Measurements from ENCODE around the gene CNOT1. TPM values are rescaled to one million over a fixed set of nuclear protein-coding genes. Genes with fewer than 3 reads are reported as not detected.

Gene CNOT1
- total RNA-seq, 4 donors from 2014 or later, result 69.4 to 173 (median 151) TPM

DNA sequence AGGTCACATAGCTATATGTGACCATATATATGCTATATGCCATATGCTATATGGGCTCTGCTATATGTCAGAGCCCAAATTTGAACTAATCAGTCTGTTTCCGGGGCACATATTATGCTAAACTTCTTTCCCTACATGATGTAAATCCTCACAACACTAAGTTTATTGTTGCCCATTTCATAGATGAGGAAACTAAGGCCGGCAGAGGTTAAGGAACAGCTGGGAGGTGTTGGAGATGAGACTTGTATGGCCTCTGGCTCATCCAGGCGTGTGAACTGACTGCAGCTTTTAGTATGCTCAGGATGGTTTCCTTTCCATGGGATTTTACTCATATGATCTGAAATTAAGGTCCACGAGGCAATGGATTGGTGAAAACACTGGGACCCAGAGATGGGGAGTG is 17.5 kb upstream of the CNOT1 start:
- no peak for TF ChIP-seq POLR2A (IDR thresholded peaks at IDR 0.05)
- TF ChIP-seq, protein P1, sequence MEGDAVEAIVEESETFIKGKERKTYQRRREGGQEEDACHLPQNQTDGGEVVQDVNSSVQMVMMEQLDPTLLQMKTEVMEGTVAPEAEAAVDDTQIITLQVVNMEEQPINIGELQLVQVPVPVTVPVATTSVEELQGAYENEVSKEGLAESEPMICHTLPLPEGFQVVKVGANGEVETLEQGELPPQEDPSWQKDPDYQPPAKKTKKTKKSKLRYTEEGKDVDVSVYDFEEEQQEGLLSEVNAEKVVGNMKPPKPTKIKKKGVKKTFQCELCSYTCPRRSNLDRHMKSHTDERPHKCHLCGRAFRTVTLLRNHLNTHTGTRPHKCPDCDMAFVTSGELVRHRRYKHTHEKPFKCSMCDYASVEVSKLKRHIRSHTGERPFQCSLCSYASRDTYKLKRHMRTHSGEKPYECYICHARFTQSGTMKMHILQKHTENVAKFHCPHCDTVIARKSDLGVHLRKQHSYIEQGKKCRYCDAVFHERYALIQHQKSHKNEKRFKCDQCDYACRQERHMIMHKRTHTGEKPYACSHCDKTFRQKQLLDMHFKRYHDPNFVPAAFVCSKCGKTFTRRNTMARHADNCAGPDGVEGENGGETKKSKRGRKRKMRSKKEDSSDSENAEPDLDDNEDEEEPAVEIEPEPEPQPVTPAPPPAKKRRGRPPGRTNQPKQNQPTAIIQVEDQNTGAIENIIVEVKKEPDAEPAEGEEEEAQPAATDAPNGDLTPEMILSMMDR (IDR thresholded peaks at IDR 0.05), result no peak
- DNase-seq, result no peak
- no peaks in the 10 kb centered on the region for H3K4me1 ChIP-seq
- no peak overlapping the region for H3K27ac ChIP-seq
- no peaks in the 10 kb centered on the region for H3K27me3 ChIP-seq
- no peak overlapping the region for H3K4me3 ChIP-seq
- intact Hi-C loops (cut with DNase I; ENCODE audit: low total_unique reads), result no loop called here
- no peaks in the 10 kb centered on the region for H3K36me3 ChIP-seq
- no peaks in the 10 kb centered on the region for H3K9me3 ChIP-seq

DNA sequence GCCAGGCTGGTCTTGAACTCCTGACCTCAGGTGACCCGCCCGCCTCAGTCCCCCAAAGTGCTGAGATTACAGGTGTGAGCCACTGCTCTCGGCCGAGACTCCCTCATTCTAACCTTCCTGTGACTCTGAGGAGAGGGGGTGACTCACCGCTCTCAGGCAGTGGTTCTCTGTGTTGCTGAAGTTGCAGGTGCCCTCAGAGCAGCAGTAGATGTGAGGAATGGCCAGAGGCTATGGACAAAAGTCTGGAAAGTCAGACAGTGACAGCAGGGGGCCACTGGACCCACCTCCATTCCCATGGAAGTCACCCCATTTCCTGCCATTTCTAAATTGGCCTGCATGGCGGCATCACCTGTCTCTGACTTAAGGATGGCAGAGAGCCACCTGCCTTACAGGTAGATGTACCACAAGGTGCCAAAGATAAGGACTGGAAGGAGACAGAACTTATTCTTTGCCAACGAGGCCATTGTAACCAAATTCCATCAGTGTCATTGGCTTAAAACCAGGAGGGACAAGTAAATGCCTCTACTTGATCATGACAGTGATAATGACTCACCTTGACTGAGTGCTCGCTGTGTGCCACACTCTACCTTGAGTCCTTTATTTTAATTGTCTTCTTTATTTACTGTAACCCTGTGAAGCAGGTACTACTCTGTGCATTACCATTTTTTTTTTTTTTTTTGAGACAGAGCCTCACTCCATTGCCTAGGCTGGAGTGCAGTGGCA is 15.3 kb upstream of the CNOT1 start:
- Histone ChIP-seq H3K4me3 (no peak overlapping the region), H3K36me3 (no peaks in the 10 kb centered on the region), H3K27ac (no peak overlapping the region), H3K27me3 (no peaks in the 10 kb centered on the region), H3K4me1 (no peaks in the 10 kb centered on the region), H3K9me3 (no peaks in the 10 kb centered on the region)
- intact Hi-C loops (cut with DNase I; ENCODE audit: low total_unique reads), result no loop called here
- no peak for TF ChIP-seq POLR2A (IDR thresholded peaks at IDR 0.05)
- TF ChIP-seq, protein P1 (IDR thresholded peaks at IDR 0.05), result no peak
- no peak for DNase-seq

DNA sequence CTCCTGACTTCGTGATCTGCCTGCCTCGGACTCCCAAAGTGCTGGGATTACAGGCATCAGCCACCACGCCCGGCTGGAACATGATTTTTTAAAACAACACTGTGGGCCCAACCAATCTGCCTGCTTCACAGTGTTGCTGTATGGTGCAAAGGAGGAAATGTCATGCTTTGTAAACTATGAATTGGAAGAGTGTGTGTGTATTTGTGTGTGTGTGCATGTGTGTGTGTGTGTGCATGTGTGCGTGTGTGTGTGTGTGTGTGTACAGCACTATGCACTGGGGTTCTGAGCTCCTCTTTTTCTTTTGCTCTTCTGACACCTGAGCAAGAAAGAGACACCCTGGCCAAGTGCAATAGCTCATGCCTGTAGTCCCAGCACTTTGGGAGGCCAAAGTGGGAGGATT is 14.5 kb upstream of the CNOT1 start:
- DNase-seq, result no peak
- TF ChIP-seq POLR2A (IDR thresholded peaks at IDR 0.05), result no peak
- H3K4me1 ChIP-seq, result no peaks in the 10 kb centered on the region
- H3K36me3 ChIP-seq, result no peaks in the 10 kb centered on the region
- intact Hi-C loops (cut with DNase I; ENCODE audit: low total_unique reads), result no loop called here
- H3K9me3 ChIP-seq, result no peaks in the 10 kb centered on the region
- H3K27me3 ChIP-seq, result no peaks in the 10 kb centered on the region
- no peak overlapping the region for H3K27ac ChIP-seq
- no peak overlapping the region for H3K4me3 ChIP-seq

DNA sequence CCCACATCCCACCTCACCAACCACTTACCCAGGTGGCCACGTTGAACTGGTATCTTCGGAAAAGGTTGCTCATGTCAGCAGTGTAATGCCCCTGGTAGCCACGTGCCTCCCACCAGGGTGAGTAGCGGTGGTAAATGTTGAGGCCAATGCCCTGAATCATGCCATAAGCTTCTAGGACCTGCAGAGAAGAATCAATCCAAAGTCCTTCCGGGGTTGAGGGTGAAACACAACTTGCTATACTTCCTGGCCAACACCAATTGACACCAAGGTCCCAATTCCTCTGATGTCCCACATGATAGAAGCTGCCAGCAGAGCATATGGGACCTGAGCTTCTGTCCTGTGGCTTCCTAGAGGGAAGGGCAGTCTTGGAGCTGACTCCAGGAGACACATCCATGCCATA is 11.3 kb upstream of the CNOT1 start:
- Histone ChIP-seq H3K9me3 (no peaks in the 10 kb centered on the region), H3K27me3 (no peaks in the 10 kb centered on the region), H3K27ac (no peak overlapping the region), H3K4me1 (no peaks in the 10 kb centered on the region), H3K4me3 (no peak overlapping the region), H3K36me3 (no peaks in the 10 kb centered on the region)
- no peak for DNase-seq
- intact Hi-C loops (cut with DNase I; ENCODE audit: low total_unique reads), result no loop called here
- no peak for TF ChIP-seq POLR2A (IDR thresholded peaks at IDR 0.05)
- TF ChIP-seq, protein P1 (IDR thresholded peaks at IDR 0.05), result no peak

DNA sequence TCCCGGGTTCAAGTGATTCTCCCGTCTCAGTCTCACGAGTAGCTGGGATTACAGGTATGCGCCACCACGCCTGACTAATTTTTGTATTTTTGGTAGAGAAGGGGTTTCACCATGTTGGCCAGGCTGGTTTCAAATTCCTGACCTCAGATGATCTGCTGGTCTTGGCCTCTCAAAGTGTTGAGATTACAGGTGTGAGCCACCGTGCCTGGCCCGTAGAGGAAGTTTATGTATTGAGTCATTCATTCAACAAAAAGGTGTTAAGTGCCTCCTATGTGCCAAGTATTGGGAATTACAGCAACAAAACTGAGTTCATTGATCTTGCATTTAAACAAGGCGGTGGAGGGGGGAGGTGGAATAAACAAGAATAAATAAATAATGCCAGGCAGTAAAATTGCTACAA is 10.2 kb upstream of the CNOT1 start:
- no peaks in the 10 kb centered on the region for H3K4me1 ChIP-seq
- H3K27ac ChIP-seq, result no peak overlapping the region
- H3K36me3 ChIP-seq, result no peaks in the 10 kb centered on the region
- H3K27me3 ChIP-seq, result no peaks in the 10 kb centered on the region
- H3K4me3 ChIP-seq, result no peak overlapping the region
- DNase-seq, result no peak
- H3K9me3 ChIP-seq, result no peaks in the 10 kb centered on the region
- TF ChIP-seq, protein P1 (IDR thresholded peaks at IDR 0.05), result no peak
- no peak for TF ChIP-seq POLR2A (IDR thresholded peaks at IDR 0.05)
- intact Hi-C loops (cut with DNase I; ENCODE audit: low total_unique reads), result no loop called here
